IMR-90 (cell line): Measurements from ENCODE around the gene MPPED1. TPM values are rescaled to one million over a fixed set of nuclear protein-coding genes. Genes with fewer than 3 reads are reported as not detected.

Source experiments
- ATAC-seq: fragments of 200-7000 bp; cut with Tn5 transposase; 2 replicates; pipeline ENCODE4 v1.9.1; 2020; ENCODE audit warnings: low read depth, mild to moderate bottlenecking, moderate library complexity
- BruUV-seq: library from RNA; stranded (reverse); fragments of 400-500 nt; replicated peaks from 2 replicates; lab custom pipeline; 2021; lab: Mats Ljungman, UMichigan
- CTCF ChIA-PET: fragments of 300-600 bp; formaldehyde crosslinking; extraction: SDS; loops from one replicate; lab custom pipeline; 2021; ENCODE audit warnings: antibody characterized with exemption; lab: Yijun Ruan, JAX
- POLR2A ChIA-PET: fragments of 300-600 bp; sonication (Branson Sonifier 250); formaldehyde crosslinking; loops from one replicate; lab custom pipeline; 2022; ENCODE audit warnings: antibody characterized with exemption; ENCODE audit not compliant: unreplicated experiment; lab: Charles Lee
- DNase-seq: peaks from one replicate; pipeline ENCODE4 v3.0.0; 2013
- H2AFZ ChIP-seq: replicated peaks from 2 replicates; pipeline ENCODE3; 2013; ENCODE audit warnings: low read length, mild to moderate bottlenecking; ENCODE audit not compliant: poor library complexity
- H2AK5ac ChIP-seq: 2 replicates; pipeline ENCODE4 v1.6.1; 2013; ENCODE audit warnings: low read depth, low read length, inconsistent platforms
- H2AK9ac ChIP-seq: replicated peaks from 2 replicates; pipeline ENCODE3; 2013; ENCODE audit warnings: mild to moderate bottlenecking, low read depth, low read length, moderate library complexity; ENCODE audit not compliant: poor library complexity
- H2BK120ac ChIP-seq: 2 replicates; pipeline ENCODE4 v1.6.1; 2013; ENCODE audit warnings: low read depth, low read length, inconsistent platforms
- H2BK15ac ChIP-seq: 3 replicates; pipeline ENCODE4 v1.6.1; 2013; ENCODE audit warnings: low read depth, low read length, inconsistent platforms
- H2BK20ac ChIP-seq: 2 replicates; pipeline ENCODE4 v1.6.1; 2013; ENCODE audit warnings: low read depth, mild to moderate bottlenecking, inconsistent platforms, low read length, moderate library complexity
- H2BK5ac ChIP-seq: 2 replicates; pipeline ENCODE4 v1.6.1; 2013; ENCODE audit warnings: mild to moderate bottlenecking, low read depth, low read length, inconsistent platforms; ENCODE audit not compliant: poor library complexity, severe bottlenecking
- H3K14ac ChIP-seq: replicated peaks from 2 replicates; pipeline ENCODE4 v1.6.1; 2013; ENCODE audit warnings: low read depth, low read length, inconsistent platforms
- H3K18ac ChIP-seq: 2 replicates; pipeline ENCODE4 v1.6.1; 2013; ENCODE audit warnings: low read depth, low read length, control low read depth
- H3K23ac ChIP-seq: 2 replicates; pipeline ENCODE4 v1.6.1; 2013; ENCODE audit warnings: low read depth, low read length, inconsistent platforms
- H3K27ac ChIP-seq: 2 replicates; pipeline ENCODE4 v1.5.1; 2013; ENCODE audit warnings: mild to moderate bottlenecking, control low read depth, low read length; ENCODE audit not compliant: insufficient read depth
- H3K27me3 ChIP-seq: 2 replicates; pipeline ENCODE4 v1.6.1; 2013; ENCODE audit warnings: low read length; ENCODE audit not compliant: control insufficient read depth, insufficient read depth
- H3K36me3 ChIP-seq: 2 replicates; pipeline ENCODE4 v1.6.1; 2013; ENCODE audit warnings: low read length, mixed read lengths; ENCODE audit not compliant: control insufficient read depth, insufficient read depth
- H3K4ac ChIP-seq: 2 replicates; pipeline ENCODE4 v1.6.1; 2013; ENCODE audit warnings: low read depth, low read length, inconsistent platforms
- H3K4me1 ChIP-seq: 2 replicates; pipeline ENCODE4 v1.6.1; 2013; ENCODE audit warnings: low read length, mixed read lengths; ENCODE audit not compliant: control insufficient read depth, insufficient read depth
- H3K4me2 ChIP-seq: 2 replicates; pipeline ENCODE4 v1.6.1; 2013; ENCODE audit warnings: low read depth, mild to moderate bottlenecking, control low read depth, low read length, moderate library complexity
- H3K4me3 ChIP-seq: 2 replicates; pipeline ENCODE4 v1.5.1; 2013; ENCODE audit warnings: low read depth, mild to moderate bottlenecking, control low read depth, low read length, moderate library complexity; ENCODE audit not compliant: insufficient read depth
- H3K56ac ChIP-seq: 2 replicates; pipeline ENCODE4 v1.6.1; 2013; ENCODE audit warnings: low read length, inconsistent platforms; ENCODE audit not compliant: insufficient read depth; ENCODE audit errors: extremely low read depth
- H3K79me1 ChIP-seq, 2 experiments: 2 replicates each; pipeline ENCODE4 v1.6.1; 2013; ENCODE audit warnings: low read length in 2 of 2, inconsistent platforms in 1 of 2, low read depth in 1 of 2
- H3K9ac ChIP-seq: 2 replicates; pipeline ENCODE4 v1.6.1; 2013; ENCODE audit warnings: low read depth, low read length, control low read depth
- H3K9me1 ChIP-seq: 2 replicates; pipeline ENCODE4 v1.6.1; 2013; ENCODE audit warnings: low read length, inconsistent platforms; ENCODE audit not compliant: insufficient read depth
- H3K9me3 ChIP-seq: 2 replicates; pipeline ENCODE4 v1.6.1; 2013; ENCODE audit warnings: low read length; ENCODE audit not compliant: control insufficient read depth, insufficient read depth
- H4K20me1 ChIP-seq: 2 replicates; pipeline ENCODE4 v1.6.1; 2013; ENCODE audit warnings: low read length, inconsistent platforms; ENCODE audit not compliant: insufficient read depth
- H4K5ac ChIP-seq: 2 replicates; pipeline ENCODE4 v1.6.1; 2013; ENCODE audit warnings: mild to moderate bottlenecking, low read depth, low read length, control low read depth
- H4K8ac ChIP-seq, 2 experiments: 2 replicates each; pipeline ENCODE4 v1.6.1; 2013; ENCODE audit warnings: low read depth in 2 of 2, low read length in 2 of 2, control low read depth in 1 of 2, inconsistent platforms in 1 of 2
- H4K91ac ChIP-seq: 2 replicates; pipeline ENCODE4 v1.6.1; 2013; ENCODE audit warnings: low read depth, low read length, inconsistent platforms; ENCODE audit not compliant: insufficient read depth
- BHLHE40 ChIP-seq: fragments of 150-350 bp; IDR thresholded peaks from 2 replicates; pipeline ENCODE4 v1.6.1; 2016; ENCODE audit warnings: mild to moderate bottlenecking, low read depth, low read length
- CEBPB ChIP-seq: IDR thresholded peaks from 2 replicates; pipeline ENCODE4 v1.6.1; 2012; ENCODE audit warnings: low read depth, low read length, improper control_type of control experiment
- CHD1 ChIP-seq: IDR thresholded peaks from 2 replicates; pipeline ENCODE4 v1.6.1; 2012; ENCODE audit warnings: low read depth, low read length, improper control_type of control experiment
- MAFK ChIP-seq: IDR thresholded peaks from 2 replicates; pipeline ENCODE4 v1.6.1; 2012; ENCODE audit warnings: low read depth, low read length, improper control_type of control experiment
- MAZ ChIP-seq: IDR thresholded peaks from 2 replicates; pipeline ENCODE4 v1.6.1; 2012; ENCODE audit warnings: low read depth, mild to moderate bottlenecking, low read length, improper control_type of control experiment, moderate library complexity, borderline replicate concordance
- RAD21 ChIP-seq: IDR thresholded peaks from 2 replicates; pipeline ENCODE4 v1.6.1; 2012; ENCODE audit warnings: low read length, improper control_type of control experiment
- RFX5 ChIP-seq: IDR thresholded peaks from 2 replicates; pipeline ENCODE4 v1.8.0; 2012; ENCODE audit warnings: low read depth, mild to moderate bottlenecking, low read length, moderate library complexity
- WGBS, 2 experiments: methylation state at CpG; one replicate each; pipeline versions ENCODE4 v1.1.5 to v1.1.7; 2013; ENCODE audit warnings: missing lambda C conversion rate in 2 of 2; ENCODE audit not compliant: insufficient read length in 1 of 2; ENCODE audit errors: extremely low coverage in 2 of 2; 5-methylcytosine and 5-hydroxymethylcytosine counted together
- dilution Hi-C: fragments of 300-500 bp; cut with HindIII; formaldehyde crosslinking; loops from one replicate; pipeline ENCODE4 v1.14.3; 2018; ENCODE audit warnings: low sequenced_read_pairs; ENCODE audit not compliant: unreplicated experiment
- in situ Hi-C: fragments of 300-500 bp; cut with MboI; formaldehyde crosslinking; loops from 3 replicates; pipeline ENCODE4 v1.14.3; 2019; ENCODE audit warnings: low sequenced_read_pairs, inconsistent platforms, mixed read lengths
- intact Hi-C: fragments of 100-400 bp; cut with micrococcal nuclease; formaldehyde crosslinking; loops from 2 replicates; pipeline ENCODE4 v1.10.0; 2022
- polyA plus RNA-seq, 3 experiments: library from polyadenylated mRNA; depleted of rRNA; stranded (reverse); fragments of >200 nt; gene quantifications; 2 replicates each; pipeline ENCODE4 v1.2.3, GENCODE V29; 2012; ENCODE audit warnings: low replicate concordance in 1 of 3
- total RNA-seq: library from RNA; depleted of rRNA; stranded (reverse); fragments of >200 nt; gene quantifications from 2 replicates; pipeline ENCODE4 v1.2.3, GENCODE V29; 2012
- TF ChIP-seq, protein P1 (sequence below): fragments of 150-350 bp; IDR thresholded peaks from 2 replicates; pipeline ENCODE4 v1.6.1; 2017; ENCODE audit warnings: mild to moderate bottlenecking, antibody characterized with exemption, low read length, low read depth
- TF ChIP-seq, protein P2 (sequence below): fragments of 150-350 bp; IDR thresholded peaks from 2 replicates; pipeline ENCODE4 v1.6.1; 2016; ENCODE audit warnings: low read depth, mild to moderate bottlenecking, low read length, moderate library complexity, borderline replicate concordance
- TF ChIP-seq, protein P3 (sequence below): conservative IDR thresholded peaks from 2 replicates; pipeline ENCODE4 v1.5.1; 2012; ENCODE audit warnings: mild to moderate bottlenecking, low read depth, low read length, improper control_type of control experiment

The MPPED1 gene
- total and polyA plus RNA-seq, 2 of the 4 experiments (the other 2 are of a cell fraction), result not detected

DNA sequence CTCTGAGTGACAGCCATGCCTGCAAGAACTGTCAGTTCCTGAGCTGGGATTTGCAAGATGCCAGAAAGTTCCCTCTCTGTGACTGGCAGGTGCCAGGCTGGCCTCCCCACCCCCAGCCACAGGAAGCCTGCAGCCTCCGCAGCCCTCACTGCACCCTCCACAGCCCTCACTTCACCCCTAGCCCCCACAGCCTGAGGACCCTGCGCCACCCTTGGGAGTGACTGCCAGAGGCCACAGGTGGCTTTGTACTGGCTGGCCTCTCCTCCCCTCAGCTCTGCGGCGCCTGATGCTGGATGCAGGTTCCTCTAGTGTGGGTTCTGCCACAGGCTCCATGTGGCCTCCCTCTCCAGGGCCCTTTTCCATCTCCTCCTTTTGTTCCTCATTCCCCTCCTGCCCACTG lies 28.7 kb downstream of the MPPED1 start:
- H3K4ac ChIP-seq, result no peak overlapping the region
- H2BK20ac ChIP-seq, result no peak overlapping the region
- no peak overlapping the region for H3K4me2 ChIP-seq
- H4K8ac ChIP-seq, result no peak overlapping the region
- BruUV-seq, result no TSS peak
- TF ChIP-seq CHD1 (no peak), MAZ (no peak), CEBPB (no peak), RFX5 (no peak), MAFK (no peak), BHLHE40 (no peak), RAD21 (no peak)
- TF ChIP-seq, protein P1, sequence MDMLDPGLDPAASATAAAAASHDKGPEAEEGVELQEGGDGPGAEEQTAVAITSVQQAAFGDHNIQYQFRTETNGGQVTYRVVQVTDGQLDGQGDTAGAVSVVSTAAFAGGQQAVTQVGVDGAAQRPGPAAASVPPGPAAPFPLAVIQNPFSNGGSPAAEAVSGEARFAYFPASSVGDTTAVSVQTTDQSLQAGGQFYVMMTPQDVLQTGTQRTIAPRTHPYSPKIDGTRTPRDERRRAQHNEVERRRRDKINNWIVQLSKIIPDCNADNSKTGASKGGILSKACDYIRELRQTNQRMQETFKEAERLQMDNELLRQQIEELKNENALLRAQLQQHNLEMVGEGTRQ, result no peak
- TF ChIP-seq, protein P2, sequence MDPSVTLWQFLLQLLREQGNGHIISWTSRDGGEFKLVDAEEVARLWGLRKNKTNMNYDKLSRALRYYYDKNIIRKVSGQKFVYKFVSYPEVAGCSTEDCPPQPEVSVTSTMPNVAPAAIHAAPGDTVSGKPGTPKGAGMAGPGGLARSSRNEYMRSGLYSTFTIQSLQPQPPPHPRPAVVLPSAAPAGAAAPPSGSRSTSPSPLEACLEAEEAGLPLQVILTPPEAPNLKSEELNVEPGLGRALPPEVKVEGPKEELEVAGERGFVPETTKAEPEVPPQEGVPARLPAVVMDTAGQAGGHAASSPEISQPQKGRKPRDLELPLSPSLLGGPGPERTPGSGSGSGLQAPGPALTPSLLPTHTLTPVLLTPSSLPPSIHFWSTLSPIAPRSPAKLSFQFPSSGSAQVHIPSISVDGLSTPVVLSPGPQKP, result no peak
- TF ChIP-seq, protein P3, sequence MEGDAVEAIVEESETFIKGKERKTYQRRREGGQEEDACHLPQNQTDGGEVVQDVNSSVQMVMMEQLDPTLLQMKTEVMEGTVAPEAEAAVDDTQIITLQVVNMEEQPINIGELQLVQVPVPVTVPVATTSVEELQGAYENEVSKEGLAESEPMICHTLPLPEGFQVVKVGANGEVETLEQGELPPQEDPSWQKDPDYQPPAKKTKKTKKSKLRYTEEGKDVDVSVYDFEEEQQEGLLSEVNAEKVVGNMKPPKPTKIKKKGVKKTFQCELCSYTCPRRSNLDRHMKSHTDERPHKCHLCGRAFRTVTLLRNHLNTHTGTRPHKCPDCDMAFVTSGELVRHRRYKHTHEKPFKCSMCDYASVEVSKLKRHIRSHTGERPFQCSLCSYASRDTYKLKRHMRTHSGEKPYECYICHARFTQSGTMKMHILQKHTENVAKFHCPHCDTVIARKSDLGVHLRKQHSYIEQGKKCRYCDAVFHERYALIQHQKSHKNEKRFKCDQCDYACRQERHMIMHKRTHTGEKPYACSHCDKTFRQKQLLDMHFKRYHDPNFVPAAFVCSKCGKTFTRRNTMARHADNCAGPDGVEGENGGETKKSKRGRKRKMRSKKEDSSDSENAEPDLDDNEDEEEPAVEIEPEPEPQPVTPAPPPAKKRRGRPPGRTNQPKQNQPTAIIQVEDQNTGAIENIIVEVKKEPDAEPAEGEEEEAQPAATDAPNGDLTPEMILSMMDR, result no peak
- no peaks in the 10 kb centered on the region for H3K36me3 ChIP-seq
- 75% methylated on average over 3 of the region's 4 CpGs; no CpG with 5 or more reads in 1 of the 2 experiments for WGBS, 2 experiments
- H2AK5ac ChIP-seq, result no peak overlapping the region
- H2BK120ac ChIP-seq, result no peak overlapping the region
- H3K9ac ChIP-seq, result no peak overlapping the region
- DNase-seq (no peak), ATAC-seq (no peak)
- H3K14ac ChIP-seq, result no peak overlapping the region
- no peak overlapping the region for H3K27ac ChIP-seq
- H2AK9ac ChIP-seq, result peak overlapping the region; percentile 28
- H2AFZ ChIP-seq, result no peak overlapping the region
- no peaks in the 10 kb centered on the region for H4K20me1 ChIP-seq
- H2BK5ac ChIP-seq, result no peak overlapping the region
- CTCF ChIA-PET, result interaction anchor here (0.9 kb wide), 1 partner anchor 9 kb away, joined by 3 read pairs; no protein-coding TSS in a partner anchor
- H3K4me3 ChIP-seq, result no peak overlapping the region
- no peak overlapping the region for H4K91ac ChIP-seq
- no peak overlapping the region for H3K18ac ChIP-seq
- no peaks in the 10 kb centered on the region for H3K9me1 ChIP-seq
- H3K4me1 ChIP-seq, result no peaks in the 10 kb centered on the region
- H4K5ac ChIP-seq, result no peak overlapping the region
- H3K23ac ChIP-seq, result no peak overlapping the region
- in situ Hi-C loops (no loop called here), intact Hi-C loops (no loop called here), dilution Hi-C loops (no loop called here)
- POLR2A ChIA-PET, result no interaction called here
- no peak overlapping the region for H2BK15ac ChIP-seq
- H3K79me1 ChIP-seq, result no peaks in the 10 kb centered on the region
- H3K56ac ChIP-seq, result no peak overlapping the region
- no peaks in the 10 kb centered on the region for H3K9me3 ChIP-seq
- peaks cover 9% of the 10 kb centered on the region; the same call in 1 of the 2 replicates for H3K27me3 ChIP-seq
